Testis (tissue), 3 donors: ENCODE measurements around the gene VAPB. TPM values are rescaled to one million over a fixed set of nuclear protein-coding genes. Genes with fewer than 3 reads are reported as not detected.

Source experiments
- DNase-seq: peaks from one replicate; pipeline ENCODE4 v3.0.0-alpha.2; 2019
- H3K27ac ChIP-seq, 2 donors: fragments of 200-600 bp; sonication (generic); one replicate each; pipeline ENCODE4 v1.5.1; 2019
- H3K27me3 ChIP-seq: fragments of 200-600 bp; sonication (generic); one replicate; pipeline ENCODE4 v1.5.1; 2019
- H3K36me3 ChIP-seq: fragments of 200-600 bp; sonication (generic); one replicate; pipeline ENCODE4 v1.5.1; 2017; ENCODE audit warnings: low read depth; ENCODE audit errors: missing control alignments
- H3K4me1 ChIP-seq: fragments of 200-600 bp; sonication (generic); one replicate; pipeline ENCODE4 v1.5.1; 2019
- H3K4me3 ChIP-seq, 2 donors: fragments of 200-600 bp; sonication (generic); one replicate each; pipeline ENCODE4 v1.5.1; 2017 to 2019
- H3K9me3 ChIP-seq: fragments of 200-600 bp; sonication (generic); one replicate; pipeline ENCODE4 v1.5.1; 2017
- POLR2A ChIP-seq: fragments of 450-650 bp; IDR thresholded peaks from one replicate; pipeline ENCODE4 v1.6.1; 2017; ENCODE audit warnings: antibody characterized with exemption, mild to moderate bottlenecking, moderate library complexity
- WGBS, 2 donors: methylation state at CpG; one replicate each; pipeline ENCODE4 v1.1.5; 2018; 5-methylcytosine and 5-hydroxymethylcytosine counted together
- intact Hi-C: fragments of 100-400 bp; cut with DNase I; formaldehyde crosslinking; loops from one replicate; pipeline ENCODE4 v1.15.1; 2023; ENCODE audit warnings: low total_unique reads
- polyA plus RNA-seq: library from polyadenylated mRNA; stranded (reverse); fragments of 350-450 nt; fragmentation: Illumina TruSeq; extraction: RNeasy Lipid Tissue Mini Kit (QIAGEN cat#74804); gene quantifications from one replicate; pipeline ENCODE4 v1.2.3, GENCODE V29; 2014; ENCODE audit warnings: low read depth, low replicate concordance; ENCODE audit not compliant: insufficient read depth
- total RNA-seq, 2 donors: library from RNA; depleted of rRNA; stranded (reverse); fragments of >200 nt; gene quantifications; one replicate each; pipeline ENCODE4 v1.2.3, GENCODE V29; 2016
- TF ChIP-seq, protein P1 (sequence below), 3 experiments: fragments of 450-650 bp in 2 of 3; fragments of 200-600 bp in 1 of 3; sonication (generic) in 1 of 3; IDR thresholded peaks; one replicate each; pipeline ENCODE4 v1.5.1; 2016 to 2019; ENCODE audit warnings: antibody characterized with exemption in 3 of 3, mild to moderate bottlenecking in 2 of 3, moderate library complexity in 1 of 3

The VAPB gene
- total and polyA plus RNA-seq, 3 donors from 2014 or later: 23.5 to 31.4 (median 23.8) TPM

DNA sequence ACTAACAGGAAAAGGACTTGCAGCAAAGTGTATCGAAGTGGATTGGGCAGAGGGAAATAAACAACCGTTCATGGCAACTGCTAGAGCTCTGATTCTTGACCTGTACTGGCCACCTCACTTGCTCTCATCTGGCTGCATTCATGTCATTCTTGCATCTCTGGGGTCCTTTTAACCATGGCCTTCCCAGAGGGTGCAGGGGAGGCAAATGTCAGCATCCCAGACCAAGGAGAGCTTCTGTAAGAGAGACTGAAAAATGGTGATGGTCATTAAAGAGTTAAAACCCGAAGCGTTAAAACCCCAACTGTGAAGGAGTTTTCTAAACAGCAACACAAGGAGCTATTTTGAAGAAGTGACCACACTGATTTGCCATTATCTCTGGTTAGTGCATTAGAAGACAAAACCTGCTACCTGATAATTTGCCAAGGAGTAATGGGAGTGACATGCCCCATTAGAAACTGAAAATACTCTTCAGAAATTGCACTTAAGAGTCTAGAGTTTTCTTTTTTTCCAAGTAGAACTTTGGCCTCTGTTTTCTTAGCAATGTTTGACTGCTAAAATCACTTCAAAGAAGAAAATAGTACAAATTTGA lies 63.7 kb downstream of the VAPB start:
- TF ChIP-seq, protein P1, sequence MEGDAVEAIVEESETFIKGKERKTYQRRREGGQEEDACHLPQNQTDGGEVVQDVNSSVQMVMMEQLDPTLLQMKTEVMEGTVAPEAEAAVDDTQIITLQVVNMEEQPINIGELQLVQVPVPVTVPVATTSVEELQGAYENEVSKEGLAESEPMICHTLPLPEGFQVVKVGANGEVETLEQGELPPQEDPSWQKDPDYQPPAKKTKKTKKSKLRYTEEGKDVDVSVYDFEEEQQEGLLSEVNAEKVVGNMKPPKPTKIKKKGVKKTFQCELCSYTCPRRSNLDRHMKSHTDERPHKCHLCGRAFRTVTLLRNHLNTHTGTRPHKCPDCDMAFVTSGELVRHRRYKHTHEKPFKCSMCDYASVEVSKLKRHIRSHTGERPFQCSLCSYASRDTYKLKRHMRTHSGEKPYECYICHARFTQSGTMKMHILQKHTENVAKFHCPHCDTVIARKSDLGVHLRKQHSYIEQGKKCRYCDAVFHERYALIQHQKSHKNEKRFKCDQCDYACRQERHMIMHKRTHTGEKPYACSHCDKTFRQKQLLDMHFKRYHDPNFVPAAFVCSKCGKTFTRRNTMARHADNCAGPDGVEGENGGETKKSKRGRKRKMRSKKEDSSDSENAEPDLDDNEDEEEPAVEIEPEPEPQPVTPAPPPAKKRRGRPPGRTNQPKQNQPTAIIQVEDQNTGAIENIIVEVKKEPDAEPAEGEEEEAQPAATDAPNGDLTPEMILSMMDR (IDR thresholded peaks at IDR 0.05): no peak
- TF ChIP-seq POLR2A: no peak
- Histone ChIP-seq H3K36me3 (no peaks in the 10 kb centered on the region), H3K27ac (no peak overlapping the region), H3K27me3 (no peaks in the 10 kb centered on the region), H3K4me1 (no peaks in the 10 kb centered on the region), H3K4me3 (no peak overlapping the region), H3K9me3 (no peaks in the 10 kb centered on the region)
- 37 to 41% methylated on average over 4 of the region's 4 CpGs for WGBS, 2 donors
- no peak for DNase-seq
- intact Hi-C loops: no loop called here

DNA sequence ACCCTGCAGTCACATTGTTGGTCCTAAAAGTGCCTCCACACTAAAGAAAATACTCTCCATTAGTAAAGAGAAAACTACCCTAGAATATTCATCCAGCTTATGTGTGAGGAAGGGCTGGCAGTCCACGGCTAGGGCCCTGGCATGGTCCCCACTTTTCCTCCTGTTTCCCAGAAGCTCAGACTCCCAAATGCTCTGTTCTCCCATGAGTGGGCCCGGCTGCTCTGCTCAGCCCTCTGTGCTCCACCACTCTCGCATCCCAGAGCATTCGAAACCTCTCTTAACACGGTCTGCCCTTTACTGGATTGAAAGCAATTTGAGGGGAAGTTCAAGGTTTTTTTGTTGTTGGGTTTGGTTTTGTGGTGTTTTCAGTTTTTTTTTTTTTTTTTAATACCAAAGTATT lies 64.4 kb downstream of the VAPB start:
- TF ChIP-seq, protein P1 (IDR thresholded peaks at IDR 0.05): no peak
- no peak for TF ChIP-seq POLR2A
- Histone ChIP-seq H3K27ac (no peak overlapping the region), H3K27me3 (no peaks in the 10 kb centered on the region), H3K4me1 (no peaks in the 10 kb centered on the region), H3K4me3 (no peak overlapping the region), H3K36me3 (no peaks in the 10 kb centered on the region), H3K9me3 (no peaks in the 10 kb centered on the region)
- peak; percentile 27 for DNase-seq
- intact Hi-C loops: no loop called here
- 45 to 59% methylated on average over 5 of the region's 5 CpGs for WGBS, 2 donors

DNA sequence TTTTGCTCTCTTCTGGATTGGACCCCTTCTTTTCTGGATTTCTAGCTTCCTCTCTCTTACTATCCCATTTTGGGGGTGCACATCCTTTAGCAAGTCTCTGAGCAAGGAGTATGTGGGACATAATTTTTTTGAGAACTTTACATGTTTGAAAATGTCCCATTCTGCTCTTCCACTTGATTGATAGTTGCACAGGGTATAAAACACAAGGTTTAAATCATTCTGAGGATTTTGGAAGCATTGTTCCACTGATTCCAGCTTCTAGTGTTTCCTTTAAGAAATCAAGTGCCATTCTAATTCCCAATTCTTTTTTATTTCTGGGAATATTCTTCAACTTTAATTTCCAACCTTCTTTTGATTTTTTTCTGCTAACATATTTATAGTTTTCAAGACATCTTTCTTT lies 65.4 kb downstream of the VAPB start:
- H3K4me1 ChIP-seq: no peaks in the 10 kb centered on the region
- H3K4me3 ChIP-seq: no peak overlapping the region
- H3K27me3 ChIP-seq: no peaks in the 10 kb centered on the region
- no peaks in the 10 kb centered on the region for H3K36me3 ChIP-seq
- TF ChIP-seq, protein P1 (IDR thresholded peaks at IDR 0.05): no peak
- no peak for TF ChIP-seq POLR2A
- H3K27ac ChIP-seq: no peak overlapping the region
- intact Hi-C loops: no loop called here
- no peaks in the 10 kb centered on the region for H3K9me3 ChIP-seq
- DNase-seq: no peak

DNA sequence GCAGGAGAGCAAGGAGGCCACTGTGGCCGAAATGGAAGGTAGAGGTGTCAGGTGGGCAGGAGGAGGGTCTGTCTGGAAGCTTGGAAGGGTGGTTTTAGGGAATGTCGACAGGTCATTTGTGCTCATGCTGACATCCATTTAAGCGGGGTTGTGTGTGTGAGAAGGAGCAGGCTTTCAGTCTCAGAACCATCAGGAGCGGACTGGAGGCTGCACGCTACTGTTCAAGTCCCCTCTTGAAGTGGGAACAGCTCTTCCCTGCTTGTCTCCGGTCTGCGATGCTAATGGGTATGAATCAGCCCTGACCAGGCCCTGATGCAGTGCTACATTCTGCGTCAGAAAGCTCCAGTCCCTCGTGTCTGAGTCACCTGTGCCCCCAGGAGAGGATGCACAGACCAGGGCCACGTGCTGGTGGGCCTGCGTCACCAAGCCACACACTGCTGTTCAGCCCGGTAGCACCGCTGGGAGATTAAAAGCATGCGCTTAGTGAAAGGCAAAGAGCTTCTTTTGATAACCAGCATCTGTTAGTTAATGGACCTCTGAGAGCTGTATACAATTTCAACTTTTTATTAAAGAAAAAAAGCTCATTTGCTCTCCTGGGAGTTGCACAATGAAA lies 68.2 kb downstream of the VAPB start:
- Histone ChIP-seq H3K4me1 (no peaks in the 10 kb centered on the region), H3K4me3 (no peak overlapping the region), H3K36me3 (no peaks in the 10 kb centered on the region), H3K9me3 (no peaks in the 10 kb centered on the region), H3K27me3 (no peaks in the 10 kb centered on the region), H3K27ac (no peak overlapping the region)
- DNase-seq: no peak
- intact Hi-C loops: no loop called here
- TF ChIP-seq, protein P1 (IDR thresholded peaks at IDR 0.05): no peak
- TF ChIP-seq POLR2A: no peak
- 92 to 94% methylated on average over 13 to 14 of the region's 14 CpGs for WGBS, 2 donors
